HepG2 (cell line): ENCODE data around the gene METTL22. TPM values are rescaled to one million over a fixed set of nuclear protein-coding genes. Genes with fewer than 3 reads are reported as not detected.

ENCODE experiments used
- CHD4 ChIP-seq: fragments of 200-600 bp; sonication (generic); IDR thresholded peaks from 2 replicates; pipeline ENCODE4 v1.7.0; 2017; ENCODE audit warnings: mild to moderate bottlenecking, low read length, borderline replicate concordance
- FOSL2 ChIP-seq: sonication (generic); formaldehyde crosslinking; IDR thresholded peaks from 2 replicates; pipeline ENCODE4 v1.4.0; 2020; ENCODE audit warnings: missing genetic modification reagents
- MAFG ChIP-seq: sonication (generic); formaldehyde crosslinking; IDR thresholded peaks from 2 replicates; pipeline ENCODE4 v1.5.1; 2020; ENCODE audit warnings: mild to moderate bottlenecking, missing genetic modification reagents
- MLLT10 ChIP-seq: sonication (generic); formaldehyde crosslinking; IDR thresholded peaks from 2 replicates; pipeline ENCODE4 v1.4.0; 2020; ENCODE audit warnings: missing genetic modification reagents
- NFYB ChIP-seq: sonication (generic); formaldehyde crosslinking; IDR thresholded peaks from 2 replicates; pipeline ENCODE4 v1.4.0; 2020; ENCODE audit warnings: missing genetic modification reagents
- NPAS2 ChIP-seq: sonication (generic); formaldehyde crosslinking; IDR thresholded peaks from 2 replicates; pipeline ENCODE4 v1.8.0; 2022; ENCODE audit warnings: mild to moderate bottlenecking, missing genetic modification reagents, borderline replicate concordance
- PAWR ChIP-seq: sonication (generic); formaldehyde crosslinking; IDR thresholded peaks from 2 replicates; pipeline ENCODE4 v1.4.0; 2020; ENCODE audit warnings: missing genetic modification reagents, mild to moderate bottlenecking, borderline replicate concordance
- SOX6 ChIP-seq, 2 experiments: fragments of 450-650 bp in 1 of 2; sonication (generic) in 1 of 2; formaldehyde crosslinking in 1 of 2; IDR thresholded peaks; 2 replicates each; pipeline versions ENCODE4 v1.4.0 to v1.6.1; 2017 to 2020; ENCODE audit warnings: antibody characterized with exemption in 1 of 2, mild to moderate bottlenecking in 1 of 2, missing genetic modification reagents in 1 of 2
- TEAD3 ChIP-seq: optimal IDR thresholded peaks from 2 replicates; pipeline ENCODE3; 2016; ENCODE audit warnings: borderline replicate concordance
- ZBTB20 ChIP-seq: sonication (generic); formaldehyde crosslinking; IDR thresholded peaks from 2 replicates; pipeline ENCODE4 v1.8.1; 2023; ENCODE audit warnings: missing genetic modification reagents, low read depth, mild to moderate bottlenecking, borderline replicate concordance
- ZNF160 ChIP-seq: sonication (generic); formaldehyde crosslinking; IDR thresholded peaks from 2 replicates; pipeline ENCODE4 v1.8.0; 2022; ENCODE audit warnings: mild to moderate bottlenecking, inconsistent platforms, missing genetic modification reagents
- ZNF367 ChIP-seq: sonication (generic); formaldehyde crosslinking; IDR thresholded peaks from 2 replicates; pipeline ENCODE4 v1.4.0; 2020; ENCODE audit warnings: missing genetic modification reagents, borderline replicate concordance
- ZNF451 ChIP-seq: sonication (generic); formaldehyde crosslinking; IDR thresholded peaks from 2 replicates; pipeline ENCODE4 v1.5.0; 2020; ENCODE audit warnings: mild to moderate bottlenecking, missing genetic modification reagents
- ZNF557 ChIP-seq: sonication (generic); formaldehyde crosslinking; IDR thresholded peaks from 2 replicates; pipeline ENCODE4 v1.4.0; 2020; ENCODE audit warnings: missing genetic modification reagents
- ZNF598 ChIP-seq: sonication (generic); formaldehyde crosslinking; IDR thresholded peaks from 2 replicates; pipeline ENCODE4 v1.5.1; 2020; ENCODE audit warnings: mild to moderate bottlenecking, missing genetic modification reagents, borderline replicate concordance
- ZNF607 ChIP-seq: sonication (generic); formaldehyde crosslinking; IDR thresholded peaks from 2 replicates; pipeline ENCODE4 v1.5.1; 2020; ENCODE audit warnings: missing genetic modification reagents, mild to moderate bottlenecking, borderline replicate concordance
- ZNF652 ChIP-seq: IDR thresholded peaks from 2 replicates; pipeline ENCODE4 v1.6.1; 2016; ENCODE audit warnings: low read depth, borderline replicate concordance
- ZNF891 ChIP-seq: sonication (generic); formaldehyde crosslinking; IDR thresholded peaks from 2 replicates; pipeline ENCODE4 v1.5.0; 2020; ENCODE audit warnings: mild to moderate bottlenecking, missing genetic modification reagents
- polyA plus RNA-seq, 8 experiments: library from polyadenylated mRNA; depleted of rRNA in 3 of 8; stranded (reverse) in 7 of 8; unstranded in 1 of 8; fragments of >200 nt; fragmentation: Illumina TruSeq in 4 of 8; extraction: Trizol in 4 of 8; gene quantifications; 2 replicates each; pipeline versions ENCODE4 v1.2.1 to v1.2.3, GENCODE V29; 2011 to 2016; ENCODE audit warnings: low read depth in 4 of 8, missing spikeins in 1 of 8, mixed read lengths in 1 of 8; ENCODE audit not compliant: insufficient read depth in 1 of 8
- total RNA-seq, 5 experiments: library from RNA; depleted of rRNA; stranded (reverse); fragments of >200 nt; fragmentation: Illumina TruSeq; extraction: Trizol; gene quantifications; 2 replicates each; pipeline ENCODE4 v1.2.3, GENCODE V29; 2016; ENCODE audit warnings: low read depth in 1 of 5
- TF ChIP-seq, protein P1 (sequence below): IDR thresholded peaks from 2 replicates; pipeline ENCODE4 v1.6.1; 2016; ENCODE audit warnings: low read depth
- TF ChIP-seq, protein P2 (sequence below): sonication (generic); formaldehyde crosslinking; IDR thresholded peaks from 2 replicates; pipeline ENCODE4 v1.4.0; 2020; ENCODE audit warnings: mild to moderate bottlenecking, missing genetic modification reagents
- TF ChIP-seq, protein P3 (sequence below): sonication (generic); formaldehyde crosslinking; IDR thresholded peaks from 2 replicates; pipeline ENCODE4 v1.4.0; 2020; ENCODE audit warnings: missing genetic modification reagents
- TF ChIP-seq, protein P4 (sequence below): IDR thresholded peaks from 2 replicates; pipeline ENCODE4 v1.6.1; 2016; ENCODE audit warnings: low read depth, control low read depth

METTL22 gene
- total and polyA plus RNA-seq, 2 of the 13 experiments (the other 11 are each of a cell fraction or from before 2014, with no cell fraction given), result 36.2 to 94.8 TPM

DNA sequence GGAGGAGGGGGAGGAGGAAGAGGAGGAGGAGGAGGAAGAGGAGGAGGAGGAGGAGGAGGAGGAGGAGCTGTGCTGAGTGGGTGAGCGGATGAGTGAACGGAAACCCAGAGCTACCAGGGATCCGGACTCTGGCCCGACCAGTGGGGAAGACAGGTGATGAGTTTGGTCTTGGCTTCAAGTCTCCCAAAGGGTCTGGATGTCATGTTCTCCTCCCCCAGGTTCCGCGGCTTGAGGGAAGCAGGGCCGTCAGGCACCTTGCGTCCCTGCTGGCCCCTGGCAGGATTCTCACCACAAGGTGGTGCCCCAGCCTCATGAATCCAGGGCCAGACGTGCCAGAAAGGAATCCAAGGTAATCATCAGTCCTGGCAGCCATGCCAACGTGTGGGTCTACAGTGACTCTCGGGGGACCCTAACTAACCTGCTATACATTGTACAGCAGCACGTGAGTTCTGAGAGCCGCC is 39.4 kb downstream of the METTL22 start (continued):
- TF ChIP-seq, protein P1, sequence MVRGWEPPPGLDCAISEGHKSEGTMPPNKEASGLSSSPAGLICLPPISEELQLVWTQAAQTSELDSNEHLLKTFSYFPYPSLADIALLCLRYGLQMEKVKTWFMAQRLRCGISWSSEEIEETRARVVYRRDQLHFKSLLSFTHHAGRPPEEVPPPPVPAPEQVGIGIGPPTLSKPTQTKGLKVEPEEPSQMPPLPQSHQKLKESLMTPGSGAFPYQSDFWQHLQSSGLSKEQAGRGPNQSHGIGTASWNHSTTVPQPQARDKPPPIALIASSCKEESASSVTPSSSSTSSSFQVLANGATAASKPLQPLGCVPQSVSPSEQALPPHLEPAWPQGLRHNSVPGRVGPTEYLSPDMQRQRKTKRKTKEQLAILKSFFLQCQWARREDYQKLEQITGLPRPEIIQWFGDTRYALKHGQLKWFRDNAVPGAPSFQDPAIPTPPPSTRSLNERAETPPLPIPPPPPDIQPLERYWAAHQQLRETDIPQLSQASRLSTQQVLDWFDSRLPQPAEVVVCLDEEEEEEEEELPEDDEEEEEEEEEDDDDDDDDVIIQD (CRISPR knock-in tag), result no peak
- TF ChIP-seq ZNF367, result no peak
- TF ChIP-seq FOSL2 (CRISPR knock-in tag), result peak; percentile 48
- no peak for TF ChIP-seq PAWR (CRISPR knock-in tag)
- no peak for TF ChIP-seq ZBTB20 (CRISPR knock-in tag)
- TF ChIP-seq NPAS2 (CRISPR knock-in tag), result no peak
- no peak for TF ChIP-seq SOX6 (IDR thresholded peaks at IDR 0.05)
- no peak; the same call in 1 of the 2 replicates for TF ChIP-seq SOX6 (CRISPR knock-in tag; IDR thresholded peaks at IDR 0.05)
- TF ChIP-seq MLLT10, result no peak
- TF ChIP-seq, protein P2, sequence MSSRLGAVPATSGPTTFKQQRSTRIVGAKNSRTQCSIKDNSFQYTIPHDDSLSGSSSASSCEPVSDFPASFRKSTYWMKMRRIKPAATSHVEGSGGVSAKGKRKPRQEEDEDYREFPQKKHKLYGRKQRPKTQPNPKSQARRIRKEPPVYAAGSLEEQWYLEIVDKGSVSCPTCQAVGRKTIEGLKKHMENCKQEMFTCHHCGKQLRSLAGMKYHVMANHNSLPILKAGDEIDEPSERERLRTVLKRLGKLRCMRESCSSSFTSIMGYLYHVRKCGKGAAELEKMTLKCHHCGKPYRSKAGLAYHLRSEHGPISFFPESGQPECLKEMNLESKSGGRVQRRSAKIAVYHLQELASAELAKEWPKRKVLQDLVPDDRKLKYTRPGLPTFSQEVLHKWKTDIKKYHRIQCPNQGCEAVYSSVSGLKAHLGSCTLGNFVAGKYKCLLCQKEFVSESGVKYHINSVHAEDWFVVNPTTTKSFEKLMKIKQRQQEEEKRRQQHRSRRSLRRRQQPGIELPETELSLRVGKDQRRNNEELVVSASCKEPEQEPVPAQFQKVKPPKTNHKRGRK, result no peak
- TF ChIP-seq, protein P3, sequence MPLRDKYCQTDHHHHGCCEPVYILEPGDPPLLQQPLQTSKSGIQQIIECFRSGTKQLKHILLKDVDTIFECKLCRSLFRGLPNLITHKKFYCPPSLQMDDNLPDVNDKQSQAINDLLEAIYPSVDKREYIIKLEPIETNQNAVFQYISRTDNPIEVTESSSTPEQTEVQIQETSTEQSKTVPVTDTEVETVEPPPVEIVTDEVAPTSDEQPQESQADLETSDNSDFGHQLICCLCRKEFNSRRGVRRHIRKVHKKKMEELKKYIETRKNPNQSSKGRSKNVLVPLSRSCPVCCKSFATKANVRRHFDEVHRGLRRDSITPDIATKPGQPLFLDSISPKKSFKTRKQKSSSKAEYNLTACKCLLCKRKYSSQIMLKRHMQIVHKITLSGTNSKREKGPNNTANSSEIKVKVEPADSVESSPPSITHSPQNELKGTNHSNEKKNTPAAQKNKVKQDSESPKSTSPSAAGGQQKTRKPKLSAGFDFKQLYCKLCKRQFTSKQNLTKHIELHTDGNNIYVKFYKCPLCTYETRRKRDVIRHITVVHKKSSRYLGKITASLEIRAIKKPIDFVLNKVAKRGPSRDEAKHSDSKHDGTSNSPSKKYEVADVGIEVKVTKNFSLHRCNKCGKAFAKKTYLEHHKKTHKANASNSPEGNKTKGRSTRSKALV, result no peak
- no peak for TF ChIP-seq ZNF652
- no peak for TF ChIP-seq NFYB (CRISPR knock-in tag)
- no peak for TF ChIP-seq ZNF598 (CRISPR knock-in tag)
- no peak for TF ChIP-seq MAFG
- no peak for TF ChIP-seq ZNF160 (CRISPR knock-in tag)
- 0 out of 2 replicates have a peak, but pooled peaks have one; percentile 51 for TF ChIP-seq ZNF607 (CRISPR knock-in tag)
- TF ChIP-seq ZNF557 (CRISPR knock-in tag), result no peak
- TF ChIP-seq CHD4, result no peak
- TF ChIP-seq, protein P4, sequence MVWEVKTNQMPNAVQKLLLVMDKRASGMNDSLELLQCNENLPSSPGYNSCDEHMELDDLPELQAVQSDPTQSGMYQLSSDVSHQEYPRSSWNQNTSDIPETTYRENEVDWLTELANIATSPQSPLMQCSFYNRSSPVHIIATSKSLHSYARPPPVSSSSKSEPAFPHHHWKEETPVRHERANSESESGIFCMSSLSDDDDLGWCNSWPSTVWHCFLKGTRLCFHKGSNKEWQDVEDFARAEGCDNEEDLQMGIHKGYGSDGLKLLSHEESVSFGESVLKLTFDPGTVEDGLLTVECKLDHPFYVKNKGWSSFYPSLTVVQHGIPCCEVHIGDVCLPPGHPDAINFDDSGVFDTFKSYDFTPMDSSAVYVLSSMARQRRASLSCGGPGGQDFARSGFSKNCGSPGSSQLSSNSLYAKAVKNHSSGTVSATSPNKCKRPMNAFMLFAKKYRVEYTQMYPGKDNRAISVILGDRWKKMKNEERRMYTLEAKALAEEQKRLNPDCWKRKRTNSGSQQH, result 0 out of 2 replicates have a peak, but pooled peaks have one; percentile 23
- TF ChIP-seq ZNF451 (CRISPR knock-in tag), result no peak
- no peak for TF ChIP-seq ZNF891 (CRISPR knock-in tag)
- TF ChIP-seq TEAD3 (CRISPR knock-in tag), result peak; percentile 92
